MCF 10A (cell line): ENCODE data around the gene CCDC33. TPM values are rescaled to one million over a fixed set of nuclear protein-coding genes. Genes with fewer than 3 reads are reported as not detected.

Experiments used
- BruUV-seq: library from RNA; stranded (reverse); fragments of 400-500 nt; replicated peaks from 2 replicates; lab custom pipeline; 2021; lab: Mats Ljungman, UMichigan
- CTCF ChIA-PET: fragments of 300-600 bp; sonication (Branson Sonifier 250); formaldehyde crosslinking; extraction: SDS; loops from one replicate; lab custom pipeline; 2021; ENCODE audit warnings: antibody characterized with exemption, inconsistent platforms; lab: Yijun Ruan, JAX
- POLR2A ChIA-PET: fragments of 300-600, 350-650 bp; sonication (Branson Sonifier 250); formaldehyde crosslinking; extraction: SDS; loops from one replicate; lab custom pipeline; 2020; ENCODE audit warnings: antibody characterized with exemption, inconsistent platforms; lab: Yijun Ruan, JAX
- DNase-seq: peaks from one replicate; pipeline ENCODE4 v3.0.0-alpha.2; 2018; ENCODE audit not compliant: unreplicated experiment
- H3K27ac Mint-ChIP-seq: one replicate; pipeline ENCODE4 v1.8.0; 2022; ENCODE audit warnings: mild to moderate bottlenecking, low read depth, mixed read lengths; ENCODE audit not compliant: unreplicated experiment
- H3K27me3 Mint-ChIP-seq: one replicate; pipeline ENCODE4 v1.8.0; 2022; ENCODE audit warnings: mixed read lengths; ENCODE audit not compliant: insufficient read depth, unreplicated experiment
- H3K36me3 Mint-ChIP-seq: one replicate; pipeline ENCODE4 v1.8.0; 2022; ENCODE audit warnings: mild to moderate bottlenecking, moderate library complexity, mixed read lengths; ENCODE audit not compliant: insufficient read depth, unreplicated experiment
- H3K4me1 Mint-ChIP-seq: one replicate; pipeline ENCODE4 v1.8.0; 2022; ENCODE audit warnings: mixed read lengths; ENCODE audit not compliant: insufficient read depth, unreplicated experiment
- H3K4me3 Mint-ChIP-seq: one replicate; pipeline ENCODE4 v1.8.0; 2022; ENCODE audit warnings: mild to moderate bottlenecking, moderate library complexity, mixed read lengths; ENCODE audit not compliant: unreplicated experiment
- H3K9me3 Mint-ChIP-seq: one replicate; pipeline ENCODE4 v1.8.0; 2022; ENCODE audit warnings: mixed read lengths; ENCODE audit not compliant: unreplicated experiment
- intact Hi-C: fragments of 100-400 bp; cut with micrococcal nuclease; formaldehyde crosslinking; loops from 2 replicates; pipeline ENCODE4 v1.14.1; 2022
- total RNA-seq: library from RNA; stranded (reverse); gene quantifications from 2 replicates; pipeline ENCODE4 v1.2.3, GENCODE V29; 2022
- TF ChIP-seq, protein P1 (sequence below): fragments of 200-600 bp; IDR thresholded peaks from one replicate; pipeline ENCODE4 v1.8.0; 2022; ENCODE audit warnings: antibody characterized with exemption, mild to moderate bottlenecking; ENCODE audit not compliant: unreplicated experiment

Gene CCDC33
- total RNA-seq, 1 experiment from 2014 or later = not detected

DNA sequence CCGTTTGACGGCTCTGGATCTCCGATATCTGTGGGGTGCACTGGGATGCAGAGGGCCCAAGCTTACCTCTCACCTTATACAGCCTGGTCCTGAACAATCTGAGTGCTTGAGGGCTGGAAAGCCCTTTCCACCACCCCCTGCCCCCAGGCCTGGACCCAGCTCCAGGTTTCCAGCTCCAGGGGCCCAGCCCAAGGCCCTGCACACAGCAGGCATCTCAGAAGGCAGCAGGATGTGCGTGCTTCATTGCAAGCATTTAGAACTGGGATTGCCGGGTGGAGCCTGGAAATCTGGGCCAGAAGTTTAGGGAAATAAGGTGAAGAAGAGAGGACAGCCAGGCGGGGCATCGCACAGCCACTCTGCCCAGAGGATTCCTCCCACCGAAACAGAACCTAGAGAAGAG lies 25.6 kb downstream of the CCDC33 start:
- Mint-ChIP-seq H3K36me3 (no peaks in the 10 kb centered on the region), H3K27ac (no peak overlapping the region), H3K4me1 (no peaks in the 10 kb centered on the region), H3K4me3 (no peak overlapping the region), H3K27me3 (peaks cover 90% of the 10 kb centered on the region), H3K9me3 (peaks cover 8% of the 10 kb centered on the region)
- no TSS peak for BruUV-seq
- no peak for DNase-seq
- intact Hi-C loops = no loop called here
- TF ChIP-seq, protein P1, sequence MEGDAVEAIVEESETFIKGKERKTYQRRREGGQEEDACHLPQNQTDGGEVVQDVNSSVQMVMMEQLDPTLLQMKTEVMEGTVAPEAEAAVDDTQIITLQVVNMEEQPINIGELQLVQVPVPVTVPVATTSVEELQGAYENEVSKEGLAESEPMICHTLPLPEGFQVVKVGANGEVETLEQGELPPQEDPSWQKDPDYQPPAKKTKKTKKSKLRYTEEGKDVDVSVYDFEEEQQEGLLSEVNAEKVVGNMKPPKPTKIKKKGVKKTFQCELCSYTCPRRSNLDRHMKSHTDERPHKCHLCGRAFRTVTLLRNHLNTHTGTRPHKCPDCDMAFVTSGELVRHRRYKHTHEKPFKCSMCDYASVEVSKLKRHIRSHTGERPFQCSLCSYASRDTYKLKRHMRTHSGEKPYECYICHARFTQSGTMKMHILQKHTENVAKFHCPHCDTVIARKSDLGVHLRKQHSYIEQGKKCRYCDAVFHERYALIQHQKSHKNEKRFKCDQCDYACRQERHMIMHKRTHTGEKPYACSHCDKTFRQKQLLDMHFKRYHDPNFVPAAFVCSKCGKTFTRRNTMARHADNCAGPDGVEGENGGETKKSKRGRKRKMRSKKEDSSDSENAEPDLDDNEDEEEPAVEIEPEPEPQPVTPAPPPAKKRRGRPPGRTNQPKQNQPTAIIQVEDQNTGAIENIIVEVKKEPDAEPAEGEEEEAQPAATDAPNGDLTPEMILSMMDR = no peak
- ChIA-PET POLR2A (no interaction called here), CTCF (no interaction called here)

DNA sequence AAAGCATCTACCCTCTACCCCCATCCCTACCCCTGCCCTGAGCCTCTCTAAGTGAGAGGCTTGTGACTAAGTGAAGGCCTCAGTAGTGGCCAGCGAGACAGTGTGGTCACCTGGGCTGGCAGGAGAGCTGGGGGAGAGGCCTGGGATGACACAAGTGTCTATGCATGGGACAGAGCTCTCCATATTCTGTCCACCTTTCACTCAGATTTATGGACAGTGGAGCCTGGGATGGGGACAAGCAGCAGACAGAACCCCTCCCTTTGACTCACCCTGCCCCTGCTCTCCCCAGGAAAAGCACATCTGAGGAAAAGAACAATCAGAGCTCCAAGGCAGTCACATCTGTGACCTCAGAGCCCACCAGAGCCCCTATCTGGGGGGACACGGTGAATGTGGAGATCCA lies 26.0 kb downstream of the CCDC33 start:
- Mint-ChIP-seq H3K36me3 (no peaks in the 10 kb centered on the region), H3K4me1 (no peaks in the 10 kb centered on the region), H3K4me3 (no peak overlapping the region), H3K9me3 (peaks cover 8% of the 10 kb centered on the region), H3K27me3 (peaks cover 90% of the 10 kb centered on the region), H3K27ac (no peak overlapping the region)
- no peak for DNase-seq
- intact Hi-C loops = no loop called here
- CTCF ChIA-PET = interaction anchor here (0.6 kb wide), 1 partner anchor 105 kb away, joined by 3 read pairs; no protein-coding TSS in a partner anchor
- BruUV-seq = no TSS peak
- POLR2A ChIA-PET = no interaction called here
- TF ChIP-seq, protein P1 = no peak

DNA sequence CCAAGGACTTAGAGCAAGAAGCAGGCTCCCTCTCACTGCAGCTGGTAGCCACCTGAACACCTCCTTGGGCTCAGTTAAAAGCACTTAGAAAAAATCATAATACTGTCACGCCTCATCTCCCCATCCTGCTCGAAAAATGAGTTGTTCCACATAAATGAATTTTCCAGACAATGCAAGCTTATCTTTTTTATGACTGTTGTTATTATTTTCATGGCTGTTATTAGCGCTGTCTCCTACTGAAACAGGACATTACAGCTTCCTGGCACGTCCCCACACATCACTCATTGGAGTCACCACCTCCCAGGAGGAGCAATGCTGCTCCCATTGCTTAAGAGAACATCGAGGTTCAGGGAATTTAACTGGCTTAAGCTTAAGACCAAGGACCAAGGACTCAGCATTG lies 26.5 kb downstream of the CCDC33 start:
- H3K27me3 Mint-ChIP-seq = peaks cover 90% of the 10 kb centered on the region
- H3K27ac Mint-ChIP-seq = no peak overlapping the region
- ChIA-PET CTCF (interaction anchor here (0.6 to 0.9 kb wide), 2 partner anchors 47 to 105 kb away, joined by 3 read pairs; no protein-coding TSS in a partner anchor), POLR2A (no interaction called here)
- TF ChIP-seq, protein P1 = no peak
- H3K4me1 Mint-ChIP-seq = no peaks in the 10 kb centered on the region
- peaks cover 8% of the 10 kb centered on the region for H3K9me3 Mint-ChIP-seq
- no TSS peak for BruUV-seq
- intact Hi-C loops = no loop called here
- no peak for DNase-seq
- no peaks in the 10 kb centered on the region for H3K36me3 Mint-ChIP-seq
- H3K4me3 Mint-ChIP-seq = no peak overlapping the region

DNA sequence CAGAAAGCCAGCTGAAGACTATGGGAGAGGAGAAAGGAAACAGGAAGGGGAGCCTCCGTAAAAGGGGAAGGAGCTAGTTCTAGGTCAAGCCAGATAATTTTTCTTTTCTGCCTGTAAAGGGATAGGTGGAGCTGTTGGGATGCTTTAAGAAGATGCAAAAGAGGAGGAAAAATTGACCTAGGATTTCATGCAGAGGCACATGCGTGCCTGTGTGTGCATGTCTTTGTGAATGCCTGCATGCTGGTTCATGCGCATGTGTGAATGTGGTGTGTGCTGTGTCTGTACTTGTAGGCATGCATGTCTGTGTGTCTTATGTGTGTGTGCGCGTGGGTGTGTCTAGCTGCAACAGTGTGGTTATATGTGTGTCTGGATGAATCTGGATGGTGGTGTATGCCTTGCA lies 27.3 kb downstream of the CCDC33 start:
- Mint-ChIP-seq H3K27me3 (peaks cover 90% of the 10 kb centered on the region), H3K4me1 (no peaks in the 10 kb centered on the region), H3K9me3 (peaks cover 8% of the 10 kb centered on the region), H3K36me3 (no peaks in the 10 kb centered on the region), H3K27ac (no peak overlapping the region), H3K4me3 (no peak overlapping the region)
- CTCF ChIA-PET = interaction anchor here (0.9 to 1.8 kb wide), 2 partner anchors 21 to 46 kb away, joined by 3 read pairs; no protein-coding TSS in a partner anchor
- TF ChIP-seq, protein P1 = no peak
- POLR2A ChIA-PET = no interaction called here
- no TSS peak for BruUV-seq
- intact Hi-C loops = no loop called here
- no peak for DNase-seq
